Cardiac fibroblast (primary cell): Measurements from ENCODE around the gene GMPR2.

Source experiments
- DNase-seq, 2 donors: peaks; one replicate each; pipeline versions ENCODE4 v3.0.0 to v3.0.0-alpha.2; 2010; ENCODE audit warnings: low read depth in 2 of 2
- H3K4me3 ChIP-seq, 2 donors: replicated peaks in 1 of 2; 1 replicate in 1 of 2; 2 replicates in 1 of 2; pipeline ENCODE4 v1.5.1; 2011; ENCODE audit warnings: low read depth in 2 of 2, low read length in 2 of 2, mild to moderate bottlenecking in 2 of 2, moderate library complexity in 1 of 2
- TF ChIP-seq, protein P1 (sequence below): IDR thresholded peaks from one replicate; pipeline ENCODE4 v1.5.1; 2011; ENCODE audit warnings: low read depth, mild to moderate bottlenecking, low read length, inconsistent platforms

GMPR2 gene

GRCh38 chr14:24254630-24255392 is 22.1 kb downstream of the GMPR2 start:
- no peak overlapping the region for H3K4me3 ChIP-seq

GRCh38 chr14:24255438-24255837 is 22.7 kb downstream of the GMPR2 start:
- TF ChIP-seq, protein P1, sequence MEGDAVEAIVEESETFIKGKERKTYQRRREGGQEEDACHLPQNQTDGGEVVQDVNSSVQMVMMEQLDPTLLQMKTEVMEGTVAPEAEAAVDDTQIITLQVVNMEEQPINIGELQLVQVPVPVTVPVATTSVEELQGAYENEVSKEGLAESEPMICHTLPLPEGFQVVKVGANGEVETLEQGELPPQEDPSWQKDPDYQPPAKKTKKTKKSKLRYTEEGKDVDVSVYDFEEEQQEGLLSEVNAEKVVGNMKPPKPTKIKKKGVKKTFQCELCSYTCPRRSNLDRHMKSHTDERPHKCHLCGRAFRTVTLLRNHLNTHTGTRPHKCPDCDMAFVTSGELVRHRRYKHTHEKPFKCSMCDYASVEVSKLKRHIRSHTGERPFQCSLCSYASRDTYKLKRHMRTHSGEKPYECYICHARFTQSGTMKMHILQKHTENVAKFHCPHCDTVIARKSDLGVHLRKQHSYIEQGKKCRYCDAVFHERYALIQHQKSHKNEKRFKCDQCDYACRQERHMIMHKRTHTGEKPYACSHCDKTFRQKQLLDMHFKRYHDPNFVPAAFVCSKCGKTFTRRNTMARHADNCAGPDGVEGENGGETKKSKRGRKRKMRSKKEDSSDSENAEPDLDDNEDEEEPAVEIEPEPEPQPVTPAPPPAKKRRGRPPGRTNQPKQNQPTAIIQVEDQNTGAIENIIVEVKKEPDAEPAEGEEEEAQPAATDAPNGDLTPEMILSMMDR, result no peak
- no peak overlapping the region for H3K4me3 ChIP-seq
- no peak for DNase-seq

More at GRCh38 chr14:24254630-24255392, 22.1 kb downstream of the GMPR2 start:
- TF ChIP-seq, protein P1, result no peak
- DNase-seq, result no peak

- TF ChIP-seq, protein P1, result no peak
- H3K4me3 ChIP-seq, result no peak overlapping the region
- no peak for DNase-seq
Measured at GRCh38 chr14:24255931-24256711, 23.4 kb downstream of the GMPR2 start.

- no peak overlapping the region for H3K4me3 ChIP-seq
- DNase-seq, result no peak
- TF ChIP-seq, protein P1, result no peak
Measured at GRCh38 chr14:24256960-24257359, 24.2 kb downstream of the GMPR2 start.

- DNase-seq, result no peak
- TF ChIP-seq, protein P1, result no peak
- no peak overlapping the region for H3K4me3 ChIP-seq
Measured at GRCh38 chr14:24258119-24258518, 25.4 kb downstream of the GMPR2 start.

GRCh38 chr14:24258548-24259265 is 26.0 kb downstream of the GMPR2 start:
- TF ChIP-seq, protein P1, result no peak
- H3K4me3 ChIP-seq, result no peak overlapping the region
- no peak for DNase-seq
